OCI-LY3 (cell line): ENCODE measurements around the gene FANCG.

Experiments
- H2AFZ ChIP-seq: fragments of 200-600, 300-600 bp; shearing (Covaris generic); 2 replicates; pipeline ENCODE4 v1.6.0; 2014; ENCODE audit warnings: antibody characterized with exemption, low read depth, low read length
- H3K27ac ChIP-seq: fragments of 200-600, 300-600 bp; sonication (generic); 2 replicates; pipeline ENCODE4 v1.5.1; 2014; ENCODE audit warnings: mild to moderate bottlenecking, low read length, moderate library complexity, mixed read lengths
- H3K27me3 ChIP-seq: fragments of 200-600, 300-600 bp; sonication (generic); 2 replicates; pipeline ENCODE4 v1.6.1; 2014; ENCODE audit warnings: low read depth, low read length, mixed read lengths
- H3K36me3 ChIP-seq: fragments of 200-600, 300-600 bp; sonication (generic); replicated peaks from 2 replicates; pipeline ENCODE3; 2014; ENCODE audit warnings: low read depth, low read length, mixed read lengths
- H3K4me1 ChIP-seq: fragments of 300-600, 200-600 bp; sonication (generic); 2 replicates; pipeline ENCODE4 v1.6.1; 2014; ENCODE audit warnings: low read length, mixed read lengths
- H3K4me2 ChIP-seq: fragments of 200-600, 300-600 bp; sonication (generic); 2 replicates; pipeline ENCODE4 v1.6.1; 2014; ENCODE audit warnings: low read length, mixed read lengths
- H3K4me3 ChIP-seq: fragments of 300-600, 200-600 bp; sonication (generic); 2 replicates; pipeline ENCODE4 v1.5.1; 2014; ENCODE audit warnings: antibody characterized with exemption, mild to moderate bottlenecking, low read length, moderate library complexity
- H3K79me2 ChIP-seq: fragments of 300-600, 200-600 bp; shearing (Covaris generic); 2 replicates; pipeline ENCODE4 v1.6.1; 2014; ENCODE audit warnings: mild to moderate bottlenecking, low read length, mixed read lengths
- H3K9ac ChIP-seq: fragments of 300-600, 200-600 bp; shearing (Covaris generic); 2 replicates; pipeline ENCODE4 v1.6.0; 2014; ENCODE audit warnings: mild to moderate bottlenecking, low read length, moderate library complexity
- H3K9me3 ChIP-seq: fragments of 200-600, 300-600 bp; shearing (Covaris generic); 2 replicates; pipeline ENCODE4 v1.6.1; 2014; ENCODE audit warnings: low read length, mixed read lengths; ENCODE audit not compliant: insufficient read depth
- H4K20me1 ChIP-seq: fragments of 200-600, 300-600 bp; sonication (generic); 2 replicates; pipeline ENCODE4 v1.6.1; 2016; ENCODE audit warnings: low read length, mixed read lengths; ENCODE audit not compliant: insufficient read depth
- CTCF ChIP-seq: fragments of 200-600, 300-600 bp; sonication (generic); IDR thresholded peaks from 2 replicates; pipeline ENCODE4 v1.5.1; 2014; ENCODE audit warnings: antibody characterized with exemption, low read length, low read depth
- EZH2phosphoT487 ChIP-seq: fragments of 200-600 bp; shearing (Covaris generic); IDR thresholded peaks from 2 replicates; pipeline ENCODE4 v1.6.1; 2018; ENCODE audit warnings: antibody characterized with exemption, mixed run types, low read depth

Gene FANCG

GRCh38 chr9:35070823-35071813 lies 8.6 kb downstream of the FANCG start:
- Histone ChIP-seq H3K36me3 (peaks cover 47% of the 10 kb centered on the region), H3K9ac (peak overlapping the region; percentile 90), H3K4me1 (peaks cover 26% of the 10 kb centered on the region), H3K27me3 (no peaks in the 10 kb centered on the region), H4K20me1 (peaks cover 45% of the 10 kb centered on the region), H2AFZ (no peak overlapping the region), H3K27ac (peak overlapping the region; percentile 94), H3K4me2 (peak overlapping the region; percentile 100), H3K4me3 (peak overlapping the region; percentile 84), H3K9me3 (no peaks in the 10 kb centered on the region), H3K79me2 (peaks cover 59% of the 10 kb centered on the region)
- TF ChIP-seq EZH2phosphoT487 (no peak), CTCF (no peak)

DNA sequence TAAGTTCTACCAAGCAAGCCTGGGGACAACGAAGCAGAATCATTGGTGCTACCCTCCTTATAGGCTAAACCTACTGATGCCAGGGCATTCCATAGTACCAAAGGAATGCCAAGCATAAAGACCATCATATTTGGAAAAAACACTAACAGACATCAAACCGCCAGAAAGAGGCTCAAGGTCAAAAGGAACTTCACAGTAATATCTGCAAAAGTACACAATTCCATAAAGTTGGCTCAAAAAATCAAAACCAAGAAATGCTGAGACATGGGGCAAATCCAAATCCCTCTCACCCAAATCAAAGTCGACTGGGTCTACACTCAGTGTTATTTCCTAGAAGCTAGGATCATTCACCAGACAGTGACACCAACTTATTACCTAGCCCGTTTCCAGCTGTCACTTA lies 10.7 kb downstream of the FANCG start:
- Histone ChIP-seq H3K79me2 (peaks cover 70% of the 10 kb centered on the region), H3K27me3 (no peaks in the 10 kb centered on the region), H3K4me2 (no peak overlapping the region), H3K9ac (no peak overlapping the region), H3K4me3 (no peak overlapping the region), H2AFZ (no peak overlapping the region), H3K27ac (no peak overlapping the region), H4K20me1 (peaks cover 45% of the 10 kb centered on the region), H3K36me3 (peaks cover 63% of the 10 kb centered on the region), H3K9me3 (no peaks in the 10 kb centered on the region), H3K4me1 (peaks cover 26% of the 10 kb centered on the region)
- TF ChIP-seq EZH2phosphoT487 (no peak), CTCF (no peak)

DNA sequence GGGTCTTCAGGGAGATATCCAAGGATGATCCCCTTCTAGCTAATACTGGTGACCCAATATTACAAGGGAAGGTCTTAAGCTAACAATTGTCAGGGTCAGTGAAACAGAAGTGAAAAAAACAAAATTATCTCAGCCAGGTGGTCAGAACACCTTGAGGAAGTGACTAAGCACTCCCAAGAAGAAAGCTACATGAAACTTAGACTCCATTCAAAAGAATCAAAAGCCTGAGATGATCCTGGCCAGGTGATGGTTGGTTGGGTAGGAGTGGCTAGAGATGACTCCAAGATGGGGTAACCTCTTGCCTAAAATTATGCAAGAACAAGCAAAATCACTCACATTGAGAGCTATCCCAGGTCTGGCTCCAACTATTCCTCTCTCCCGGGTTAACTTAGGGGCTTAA lies 12.7 kb downstream of the FANCG start:
- no peak for TF ChIP-seq EZH2phosphoT487
- TF ChIP-seq CTCF = no peak
- H3K36me3 ChIP-seq = peaks cover 76% of the 10 kb centered on the region
- H3K4me3 ChIP-seq = no peak overlapping the region
- H3K4me2 ChIP-seq = no peak overlapping the region
- no peak overlapping the region for H2AFZ ChIP-seq
- H3K9me3 ChIP-seq = no peaks in the 10 kb centered on the region
- no peak overlapping the region for H3K9ac ChIP-seq
- H3K27ac ChIP-seq = no peak overlapping the region
- H3K27me3 ChIP-seq = no peaks in the 10 kb centered on the region
- peaks cover 14% of the 10 kb centered on the region for H3K4me1 ChIP-seq
- H3K79me2 ChIP-seq = peaks cover 69% of the 10 kb centered on the region
- H4K20me1 ChIP-seq = peaks cover 45% of the 10 kb centered on the region

- H3K79me2 ChIP-seq = peaks cover 11% of the 10 kb centered on the region
- H3K4me2 ChIP-seq = no peak overlapping the region
- no peak overlapping the region for H3K9ac ChIP-seq
- TF ChIP-seq CTCF (no peak), EZH2phosphoT487 (no peak)
- no peak overlapping the region for H2AFZ ChIP-seq
- H4K20me1 ChIP-seq = peaks cover 4% of the 10 kb centered on the region
- peaks cover 91% of the 10 kb centered on the region for H3K36me3 ChIP-seq
- H3K9me3 ChIP-seq = no peaks in the 10 kb centered on the region
- H3K27me3 ChIP-seq = no peaks in the 10 kb centered on the region
- H3K27ac ChIP-seq = no peak overlapping the region
- H3K4me1 ChIP-seq = no peaks in the 10 kb centered on the region
- no peak overlapping the region for H3K4me3 ChIP-seq
These were observed 19.1 kb downstream of the FANCG start for GRCh38 chr9:35060548-35061207.
